HPDE6-E6E7 (cell line): ENCODE results near the gene SYMPK.
"Not testable (repeated sequence)": the region's sequence is repeated elsewhere in the genome, so short reads cannot be mapped to it uniquely, and the experiment has no call there.

ENCODE experiments used
- DNase-seq: peaks from one replicate; pipeline ENCODE4 v3.0.0; 2011; ENCODE audit warnings: missing footprints; ENCODE audit errors: extremely low spot score

The SYMPK gene

GRCh38 chr19:45885556-45886426 lies 22.8 kb upstream of the SYMPK start, which contains the start of gene IRF2BP1:
Gene IRF2BP1, minus strand, starts transcription at chr19:45886141. Its CDS starts 367 bp downstream, at chr19:45885774.
- DNase-seq: peak; percentile 92

GRCh38 chr19:45884682-45885555 lies 22.0 kb upstream of the SYMPK start:
- no peak for DNase-seq

GRCh38 chr19:45883881-45884681 lies 21.1 kb upstream of the SYMPK start:
- no peak for DNase-seq

GRCh38 chr19:45883586-45883880 lies 20.6 kb upstream of the SYMPK start:
- DNase-seq: no peak

DNA sequence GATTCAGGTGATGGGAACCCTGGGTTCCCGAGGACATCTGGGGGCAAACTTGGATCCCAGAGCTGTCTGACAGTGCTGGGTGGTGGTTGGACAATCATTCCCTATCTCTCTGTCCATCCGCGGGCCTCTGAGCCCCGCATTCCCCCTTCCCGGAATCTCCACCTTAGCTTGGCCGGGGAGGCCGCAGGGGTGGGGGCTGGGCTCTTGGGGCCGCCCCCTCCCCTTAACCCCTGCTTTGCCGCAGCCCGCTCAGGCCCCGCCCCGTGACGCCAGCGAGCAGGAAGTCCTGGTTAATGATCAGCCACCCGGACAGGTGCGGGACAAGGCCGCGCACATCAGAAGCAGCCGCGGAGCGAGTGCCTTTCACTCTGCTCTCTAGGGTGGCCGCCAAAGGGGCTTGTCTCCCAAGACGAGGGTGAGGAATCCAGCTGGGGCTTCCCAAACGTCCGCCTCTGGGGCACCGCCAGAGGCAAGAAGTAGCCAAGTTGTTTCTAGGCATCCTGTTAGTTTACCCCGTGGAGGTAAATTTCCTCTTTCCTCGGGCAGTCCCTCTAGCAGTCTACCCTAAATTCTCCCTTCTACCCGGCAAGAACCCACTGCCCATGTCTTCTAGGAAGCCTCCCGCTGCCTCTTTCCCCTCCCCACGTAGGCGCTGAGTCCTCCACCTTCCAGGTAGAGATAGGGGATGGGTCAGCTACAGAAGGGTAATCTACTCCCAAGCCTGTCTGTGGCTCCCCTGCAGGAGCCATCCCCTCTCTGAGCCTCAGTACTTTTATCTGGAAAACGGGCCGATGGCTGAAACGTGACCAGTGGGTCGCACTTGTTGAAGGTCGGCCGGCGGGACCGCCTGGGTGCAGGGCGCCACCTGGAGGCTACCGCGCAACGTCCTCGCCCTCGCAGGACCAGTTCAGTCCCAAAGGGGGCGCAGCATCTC lies 20.0 kb upstream of the SYMPK start:
- peak; percentile 70 for DNase-seq

DNA sequence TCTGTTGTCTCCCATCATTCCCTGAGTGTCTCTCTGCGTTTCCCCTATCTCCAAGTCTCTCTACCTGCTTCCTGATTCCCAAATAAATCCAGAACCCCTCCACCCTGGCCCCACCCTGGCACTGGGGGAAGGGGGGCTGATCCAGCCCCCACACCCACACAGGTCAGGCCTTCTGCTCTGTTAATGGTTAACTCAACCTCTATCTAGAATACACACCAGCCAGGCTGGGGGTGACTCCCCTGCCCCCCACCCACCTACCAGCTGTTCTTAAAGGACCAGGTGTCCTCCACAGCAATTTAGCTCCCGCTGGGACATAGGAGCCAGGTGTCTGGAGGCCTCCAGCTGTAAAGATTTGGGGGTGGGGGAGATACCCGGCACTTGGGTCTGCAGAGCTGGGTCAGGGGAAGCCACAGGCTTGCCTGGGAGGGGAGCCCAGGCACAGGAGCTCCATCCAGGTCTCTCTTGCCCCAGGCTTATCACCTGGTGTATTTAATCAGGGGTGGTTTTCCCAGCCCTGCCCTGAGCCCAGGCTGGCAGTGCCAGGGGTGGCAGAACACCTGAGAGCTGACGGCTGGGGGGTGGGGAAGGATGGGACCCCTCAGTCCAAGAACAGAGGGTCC lies 19.1 kb upstream of the SYMPK start:
- no peak for DNase-seq

- no peak for DNase-seq
These were observed 18.3 kb upstream of the SYMPK start for GRCh38 chr19:45881082-45881908.

DNA sequence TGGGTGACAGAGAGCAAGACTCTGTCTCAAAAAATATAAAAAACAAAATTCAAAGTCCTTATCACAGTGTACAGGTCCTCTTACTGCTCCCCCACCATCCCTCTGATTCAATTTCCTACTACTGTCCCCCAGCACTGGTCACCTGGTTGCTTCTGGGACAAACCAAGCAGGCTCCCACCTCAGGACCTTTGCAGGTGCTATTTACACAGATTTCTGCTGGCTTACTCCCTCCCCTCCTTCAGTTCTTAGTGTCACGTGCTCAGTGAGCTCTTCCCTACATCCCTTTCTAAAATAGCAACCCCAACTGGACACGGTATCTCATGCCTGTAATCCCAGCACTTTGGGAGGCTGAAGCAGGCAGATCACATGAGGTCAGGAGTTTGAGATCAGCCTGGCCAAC lies 17.0 kb upstream of the SYMPK start:
- no peak for DNase-seq

GRCh38 chr19:45879055-45879454 lies 16.1 kb upstream of the SYMPK start:
- DNase-seq: no peak

GRCh38 chr19:45878043-45878794 lies 15.3 kb upstream of the SYMPK start:
- no peak for DNase-seq

DNA sequence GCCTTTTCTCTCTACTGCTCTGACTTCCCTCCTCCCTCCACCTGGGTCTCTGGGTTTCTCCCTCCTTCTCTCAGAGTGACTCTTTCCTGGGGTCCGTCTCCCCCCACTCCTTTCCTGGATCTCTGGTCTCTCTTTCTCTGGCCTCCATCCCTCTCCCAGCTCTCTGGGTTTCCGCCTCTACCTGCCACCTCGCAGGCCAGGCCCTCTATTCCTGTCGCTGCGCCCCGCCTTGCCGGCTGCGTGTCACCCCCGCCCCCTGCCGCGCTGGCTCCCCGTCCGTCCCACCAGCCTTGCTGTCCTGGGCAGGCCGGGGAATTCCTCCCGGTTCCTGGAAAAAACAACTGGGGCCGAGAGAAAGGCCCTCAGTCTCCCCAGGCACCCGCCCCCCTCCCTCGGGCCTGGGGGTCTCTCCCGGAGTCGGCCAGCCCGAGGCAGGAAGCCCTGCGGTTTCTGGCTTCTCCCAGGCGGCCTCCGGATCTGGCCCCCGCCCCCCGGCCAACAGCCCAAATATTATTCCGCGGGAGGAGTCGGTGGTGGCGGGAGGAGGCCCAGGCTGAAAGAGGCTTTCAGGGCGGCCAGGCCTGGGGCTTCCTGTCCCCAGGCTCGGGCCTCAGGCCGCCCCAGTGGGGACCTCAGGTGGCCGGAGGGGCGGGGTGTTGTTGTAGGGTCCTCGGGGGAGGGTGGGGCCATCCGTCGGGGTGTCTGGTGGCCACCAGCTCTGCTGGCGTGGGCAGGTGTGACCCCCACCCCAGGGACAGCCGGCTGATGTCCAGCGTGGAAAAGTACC lies 13.7 kb upstream of the SYMPK start:
- DNase-seq: no peak

- no peak for DNase-seq
These were observed 13.1 kb upstream of the SYMPK start for GRCh38 chr19:45876161-45876410.

GRCh38 chr19:45874620-45874966 lies 11.6 kb upstream of the SYMPK start:
- no peak for DNase-seq

DNA sequence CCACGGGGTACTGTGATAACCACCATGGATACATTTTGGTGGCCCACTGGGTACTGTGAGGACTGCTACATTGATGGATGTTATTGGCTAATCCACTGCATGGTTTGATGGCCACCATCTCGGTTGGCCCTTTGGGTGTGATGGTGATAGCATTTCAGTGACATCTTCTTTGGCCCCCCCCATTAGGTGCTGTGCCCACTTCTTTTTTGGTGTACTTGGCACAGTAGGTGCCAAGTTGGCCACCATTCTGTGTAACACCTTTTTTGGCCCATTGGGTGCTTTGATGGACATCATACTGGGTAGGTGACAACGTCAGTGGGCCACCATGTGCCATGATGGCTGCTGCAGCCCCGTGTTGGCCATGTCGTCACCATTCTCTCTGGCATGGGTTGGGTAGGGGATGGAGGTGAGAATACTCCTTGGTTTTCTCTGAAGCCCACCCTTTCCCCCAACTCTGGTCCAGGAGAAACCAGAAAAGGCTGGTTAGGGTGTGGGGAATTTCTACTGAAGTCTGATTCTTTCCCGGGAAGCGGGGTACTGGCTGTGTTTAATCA lies 10.3 kb upstream of the SYMPK start:
- DNase-seq: no peak

GRCh38 chr19:45872095-45872919 lies 9.4 kb upstream of the SYMPK start:
- DNase-seq: no peak

GRCh38 chr19:45870798-45871197 lies 7.9 kb upstream of the SYMPK start:
- DNase-seq: no peak

GRCh38 chr19:45867241-45867640 lies 4.3 kb upstream of the SYMPK start:
- DNase-seq: not testable (repeated sequence)
